ENCODE results near the gene ACOT13.
"Not testable (repeated sequence)": the region's sequence is repeated elsewhere in the genome, so short reads cannot be mapped to it uniquely, and the experiment has no call there.

The ACOT13 gene

GRCh38 chr6:24734166-24734565, 67.3 kb downstream of the ACOT13 start:
- DNase-seq: no peak

GRCh38 chr6:24734710-24735109, 67.8 kb downstream of the ACOT13 start:
- not testable (repeated sequence) for DNase-seq

- DNase-seq: no peak
Measured at GRCh38 chr6:24738741-24739140, 71.9 kb downstream of the ACOT13 start.

GRCh38 chr6:24740861-24741260, 74.0 kb downstream of the ACOT13 start:
- DNase-seq: no peak

GRCh38 chr6:24742216-24742738, 75.4 kb downstream of the ACOT13 start:
- DNase-seq: no peak

- DNase-seq: no peak
Measured at GRCh38 chr6:24743265-24743943, 76.5 kb downstream of the ACOT13 start.

- no peak for DNase-seq
Measured at GRCh38 chr6:24743944-24744335, 77.1 kb downstream of the ACOT13 start.

GRCh38 chr6:24744911-24745310, 78.0 kb downstream of the ACOT13 start:
- no peak for DNase-seq

- no peak for DNase-seq
Measured at GRCh38 chr6:24749297-24749696, 82.4 kb downstream of the ACOT13 start.

- not testable (repeated sequence) for DNase-seq
Measured at GRCh38 chr6:24750878-24751277, 84.0 kb downstream of the ACOT13 start.

- DNase-seq: no peak
Measured at GRCh38 chr6:24752503-24752902, 85.6 kb downstream of the ACOT13 start.

GRCh38 chr6:24752917-24753492, 86.1 kb downstream of the ACOT13 start:
- no peak for DNase-seq

- no peak for DNase-seq
Measured at GRCh38 chr6:24753545-24753944, 86.7 kb downstream of the ACOT13 start.

GRCh38 chr6:24754378-24754777, 87.5 kb downstream of the ACOT13 start:
- DNase-seq: not testable (repeated sequence)

All from NCI-H1417 treated with DMSO at 0.1 percent for 48 hours (cell line).